HEK293T (cell line): Measurements from ENCODE around the gene CYP1A2.

Experiments used
- FOXM1 ChIP-seq: fragments of 450-650 bp; IDR thresholded peaks from 2 replicates; pipeline ENCODE4 v1.6.1; 2017; ENCODE audit warnings: mild to moderate bottlenecking, borderline replicate concordance
- LEF1 ChIP-seq: fragments of 450-650 bp; IDR thresholded peaks from 2 replicates; pipeline ENCODE4 v1.6.1; 2017; ENCODE audit warnings: mild to moderate bottlenecking, borderline replicate concordance

DNA sequence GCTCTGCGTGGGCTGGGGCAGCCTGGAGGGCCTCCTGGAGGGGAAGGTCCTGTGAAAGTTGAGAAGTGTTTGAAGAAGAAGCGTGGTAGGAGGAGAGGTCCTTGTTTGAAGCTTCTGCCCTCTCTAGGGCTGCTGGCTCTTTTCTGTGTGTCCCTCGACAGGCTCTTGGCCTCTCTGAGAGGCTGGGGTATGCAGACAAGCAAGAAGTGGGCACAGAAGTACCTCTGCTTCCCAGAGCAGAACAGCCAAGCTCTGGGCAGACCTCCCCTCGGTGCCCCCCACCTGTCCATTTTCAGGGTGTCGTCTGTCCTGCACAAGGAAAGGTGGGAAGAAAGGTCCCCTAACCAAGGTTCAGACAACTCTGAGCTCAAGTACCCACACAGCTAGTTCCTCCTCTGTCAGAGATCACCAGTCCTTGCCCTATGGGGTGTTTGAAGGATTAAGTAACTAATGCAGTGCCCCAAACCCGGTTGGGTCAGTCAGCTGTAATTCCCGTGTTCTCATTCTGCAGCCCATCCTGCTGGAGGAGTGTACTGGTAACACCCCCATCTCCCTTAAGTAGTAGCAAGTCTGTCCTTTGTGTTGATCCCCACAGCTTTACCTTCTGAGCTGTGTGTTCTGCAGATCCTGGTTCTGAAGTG lies 39.5 kb downstream of the CYP1A2 start:
- no peak for TF ChIP-seq FOXM1
- TF ChIP-seq LEF1: no peak
